ENCODE results near the gene C1orf198.

GRCh38 chr1:230870916-230871315 lies 2.6 kb upstream of the C1orf198 start:
- TF ChIP-seq CTCF (conservative IDR thresholded peaks at IDR 0.05) (no peak), EZH2 (IDR thresholded peaks at IDR 0.05; ENCODE audit: low read depth) (no peak)
